NT2/D1 (cell line): ENCODE data around the gene TOX2.

Experiments used
- SUZ12 ChIP-seq: IDR thresholded peaks from 2 replicates; pipeline ENCODE4 v1.6.1; 2011; ENCODE audit not compliant: insufficient read length, insufficient read depth; ENCODE audit errors: extremely low read depth
- YY1 ChIP-seq: IDR thresholded peaks from 2 replicates; pipeline ENCODE4 v1.6.1; 2011; ENCODE audit not compliant: insufficient read length, insufficient read depth
- ZNF274 ChIP-seq: IDR thresholded peaks from 2 replicates; pipeline ENCODE4 v1.6.1; 2011; ENCODE audit warnings: mild to moderate bottlenecking, low read depth, low read length

DNA sequence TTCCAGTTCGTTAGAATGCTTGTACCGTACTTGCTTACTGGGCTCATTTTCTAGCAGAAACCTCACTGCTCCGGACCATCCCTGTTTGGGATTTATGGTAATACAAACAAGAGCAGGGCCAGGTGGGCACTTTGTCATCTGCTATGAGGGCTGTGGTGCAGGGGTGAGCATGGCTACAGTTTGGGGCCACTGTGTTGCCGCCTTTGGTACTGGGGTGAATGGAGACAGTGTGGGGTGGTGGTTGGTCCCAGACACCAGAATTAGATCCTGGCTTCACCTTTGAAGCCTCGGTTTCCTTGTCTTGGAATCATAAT, 95.0 kb downstream of the TOX2 start:
- TF ChIP-seq YY1, result no peak
- TF ChIP-seq ZNF274, result no peak
- no peak for TF ChIP-seq SUZ12
